Colonic mucosa (tissue), 4 donors: Measurements from ENCODE around the gene UNC80. TPM values are rescaled to one million over a fixed set of nuclear protein-coding genes. Genes with fewer than 3 reads are reported as not detected.
A peak's percentile ranks its signal among the peaks of the same experiment; 100 is the strongest.

Source experiments
- DNase-seq: peaks from one replicate; pipeline ENCODE4 v3.0.0-alpha.2; 2020
- H3K27ac ChIP-seq: fragments of 200-600 bp; one replicate; pipeline ENCODE4 v1.8.0; 2021
- H3K27me3 ChIP-seq: fragments of 200-600 bp; one replicate; pipeline ENCODE4 v1.8.0; 2021
- H3K36me3 ChIP-seq: fragments of 200-600 bp; one replicate; pipeline ENCODE4 v1.8.0; 2021
- H3K4me1 ChIP-seq: fragments of 200-600 bp; one replicate; pipeline ENCODE4 v1.8.0; 2021; ENCODE audit warnings: mild to moderate bottlenecking
- H3K4me3 ChIP-seq: fragments of 200-600 bp; one replicate; pipeline ENCODE4 v1.8.0; 2021
- H3K9ac ChIP-seq, 2 donors: one replicate each; pipeline ENCODE4 v1.7.0; 2013; ENCODE audit warnings: control low read depth in 2 of 2, low read depth in 2 of 2, low read length in 2 of 2
- H3K9me3 ChIP-seq: fragments of 200-600 bp; one replicate; pipeline ENCODE4 v1.8.0; 2021
- CTCF ChIP-seq: fragments of 200-600 bp; IDR thresholded peaks from one replicate; pipeline ENCODE4 v1.8.0; 2022; ENCODE audit warnings: antibody characterized with exemption, mild to moderate bottlenecking
- intact Hi-C: fragments of 100-400 bp; cut with DNase I; formaldehyde crosslinking; loops from one replicate; pipeline ENCODE4 v1.14.1; 2022
- total RNA-seq, 2 donors: library from RNA; stranded (reverse); fragmentation: NEBNext Ultra II Directional in 1 of 2; extraction: Animal tissue kit (Norgen Biotek cat#: 25700) in 1 of 2; gene quantifications; one replicate each; pipeline ENCODE4 v1.2.1, GENCODE V29; 2021
- donor health status: healthy.
- donor health status: DM: no; HTN: no; CAD: no.
- donor health status: DM: no; HTN: no; CAD: no.

UNC80 gene
- total RNA-seq, 2 donors from 2014 or later = 0.16 TPM; not detected in 1

GRCh38 chr2:209946539-209946938, 174.9 kb downstream of the UNC80 start:
- H3K27me3 ChIP-seq = no peaks in the 10 kb centered on the region
- H3K27ac ChIP-seq = no peak overlapping the region
- no peak overlapping the region for H3K4me3 ChIP-seq
- DNase-seq = no peak
- intact Hi-C loops = no loop called here
- no peaks in the 10 kb centered on the region for H3K36me3 ChIP-seq
- TF ChIP-seq CTCF = no peak
- H3K4me1 ChIP-seq = no peaks in the 10 kb centered on the region
- no peak overlapping the region for H3K9ac ChIP-seq
- H3K9me3 ChIP-seq = no peaks in the 10 kb centered on the region

- DNase-seq = no peak
- no peak for TF ChIP-seq CTCF
- H3K36me3 ChIP-seq = no peaks in the 10 kb centered on the region
- no peak overlapping the region for H3K9ac ChIP-seq
- no peaks in the 10 kb centered on the region for H3K4me1 ChIP-seq
- H3K27ac ChIP-seq = no peak overlapping the region
- no peaks in the 10 kb centered on the region for H3K27me3 ChIP-seq
- H3K4me3 ChIP-seq = no peak overlapping the region
- H3K9me3 ChIP-seq = no peaks in the 10 kb centered on the region
- intact Hi-C loops = no loop called here
Measured at GRCh38 chr2:209956271-209956670, 184.6 kb downstream of the UNC80 start.

- Histone ChIP-seq H3K4me1 (no peaks in the 10 kb centered on the region), H3K9ac (no peak overlapping the region), H3K27ac (no peak overlapping the region), H3K27me3 (no peaks in the 10 kb centered on the region), H3K36me3 (no peaks in the 10 kb centered on the region), H3K4me3 (no peak overlapping the region), H3K9me3 (no peaks in the 10 kb centered on the region)
- intact Hi-C loops = no loop called here
- no peak for TF ChIP-seq CTCF
- no peak for DNase-seq
Measured at GRCh38 chr2:209958016-209958415, 186.4 kb downstream of the UNC80 start.

DNA sequence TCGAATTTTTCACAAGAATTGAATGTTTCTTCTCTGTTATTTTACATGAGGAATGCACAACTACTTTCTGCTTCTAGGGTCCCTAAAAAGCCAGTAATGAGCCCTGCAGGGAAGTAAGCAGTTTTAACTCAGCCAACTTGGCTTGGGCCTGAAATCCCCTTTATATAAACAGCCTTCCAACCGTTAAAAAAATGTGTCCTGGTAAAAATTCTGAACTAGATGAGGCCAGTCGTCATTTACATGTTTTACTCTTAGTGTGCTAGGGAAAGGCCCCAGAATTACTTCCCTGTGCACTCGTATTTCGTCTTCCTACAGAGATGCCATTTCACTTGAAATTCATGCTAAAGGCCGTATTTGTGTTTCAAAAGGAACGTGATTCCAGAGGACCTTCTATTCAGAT, 188.4 kb downstream of the UNC80 start:
- intact Hi-C loops = no loop called here
- no peak for TF ChIP-seq CTCF
- Histone ChIP-seq H3K27ac (no peak overlapping the region), H3K4me1 (no peaks in the 10 kb centered on the region), H3K9me3 (no peaks in the 10 kb centered on the region), H3K36me3 (no peaks in the 10 kb centered on the region), H3K27me3 (no peaks in the 10 kb centered on the region), H3K9ac (no peak overlapping the region), H3K4me3 (no peak overlapping the region)
- no peak for DNase-seq

DNA sequence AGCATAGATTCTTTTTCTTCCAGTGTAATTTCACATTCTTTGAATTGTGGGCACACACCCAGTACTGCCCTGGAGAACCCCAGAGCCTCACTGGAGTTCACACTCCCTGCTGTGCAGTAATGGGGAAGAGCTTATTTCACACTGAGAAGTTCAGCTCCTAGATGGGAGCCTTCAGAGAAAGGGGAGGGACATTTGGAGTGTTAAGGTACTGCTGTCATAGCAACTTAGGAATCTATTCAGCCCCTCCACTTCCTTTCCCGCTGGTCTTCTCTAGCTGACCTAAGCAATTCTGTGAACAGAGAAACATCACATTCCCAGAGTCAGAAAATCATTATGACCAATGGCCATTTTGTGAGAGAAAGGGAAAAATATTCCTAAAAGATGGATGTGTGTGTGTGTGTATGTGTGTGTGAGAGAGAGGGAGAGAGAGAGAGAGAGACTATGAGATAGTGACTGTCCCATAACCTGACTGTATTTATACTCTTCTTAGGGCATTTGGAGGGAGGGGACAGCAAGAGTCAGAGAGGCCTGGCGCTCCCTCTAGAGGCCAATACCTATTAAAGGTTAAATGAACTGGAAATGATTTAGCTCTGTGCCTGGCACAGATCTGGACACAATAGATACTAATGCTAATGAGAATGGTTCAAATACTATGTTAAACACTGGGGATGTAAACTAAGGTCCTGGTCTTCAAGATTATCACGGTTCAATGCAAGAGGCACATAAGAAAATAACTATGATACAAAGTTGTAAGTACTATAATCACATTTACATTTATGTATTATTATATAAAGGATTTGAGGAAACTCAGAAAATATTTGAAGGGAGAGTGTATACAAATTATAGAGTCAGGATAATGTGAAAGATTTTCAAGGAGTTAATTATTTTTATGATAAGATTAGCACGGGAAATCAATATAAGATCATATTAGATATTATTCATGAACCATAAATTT, 189.3 kb downstream of the UNC80 start:
- DNase-seq = peak; percentile 43
- Histone ChIP-seq H3K4me3 (no peak overlapping the region), H3K9ac (no peak overlapping the region), H3K9me3 (no peaks in the 10 kb centered on the region), H3K4me1 (no peaks in the 10 kb centered on the region), H3K36me3 (no peaks in the 10 kb centered on the region), H3K27ac (no peak overlapping the region), H3K27me3 (no peaks in the 10 kb centered on the region)
- peak; percentile 54 for TF ChIP-seq CTCF
- intact Hi-C loops = no loop called here
